Hepatic stellate cell (primary cell): Measurements from ENCODE around the gene IKZF3.
"Not testable (repeated sequence)": the region's sequence is repeated elsewhere in the genome, so short reads cannot be mapped to it uniquely, and the experiment has no call there.

ENCODE experiments used
- DNase-seq: peaks from one replicate; pipeline ENCODE4 v3.0.0; 2011; ENCODE audit warnings: low spot score

The IKZF3 gene

GRCh38 chr17:39863918-39864746 lies at the start of gene IKZF3:
IKZF3 (minus strand) TSS chr17:39864312; CDS start chr17:39864126, 186 bp downstream.
- peak; percentile 8 for DNase-seq

GRCh38 chr17:39908789-39909352 lies 44.8 kb upstream of the IKZF3 start:
- DNase-seq: no peak

- DNase-seq: no peak
Observed at GRCh38 chr17:39904990-39905288, 40.8 kb upstream of the IKZF3 start.

- DNase-seq: no peak
Observed at GRCh38 chr17:39903158-39903884, 39.2 kb upstream of the IKZF3 start.

- not testable (repeated sequence) for DNase-seq
Observed at GRCh38 chr17:39902027-39902426, 37.9 kb upstream of the IKZF3 start.

- DNase-seq: no peak
Observed at GRCh38 chr17:39899215-39899614, 35.1 kb upstream of the IKZF3 start.

- no peak for DNase-seq
Observed at GRCh38 chr17:39898088-39898487, 34.0 kb upstream of the IKZF3 start.

- DNase-seq: no peak
Observed at GRCh38 chr17:39894681-39895376, 30.7 kb upstream of the IKZF3 start.

- DNase-seq: no peak
Observed at GRCh38 chr17:39889200-39889599, 25.1 kb upstream of the IKZF3 start.

- DNase-seq: no peak
Observed at GRCh38 chr17:39887078-39887477, 23.0 kb upstream of the IKZF3 start.

- DNase-seq: not testable (repeated sequence)
Observed at GRCh38 chr17:39886102-39886501, 22.0 kb upstream of the IKZF3 start.

GRCh38 chr17:39872751-39873150 lies 8.6 kb upstream of the IKZF3 start:
- DNase-seq: peak; percentile 19

GRCh38 chr17:39871801-39872200 lies 7.7 kb upstream of the IKZF3 start:
- no peak for DNase-seq

- no peak for DNase-seq
Observed at GRCh38 chr17:39870776-39871175, 6.7 kb upstream of the IKZF3 start.

- no peak for DNase-seq
Observed at GRCh38 chr17:39868554-39868942, 4.4 kb upstream of the IKZF3 start.

- DNase-seq: no peak
Observed at GRCh38 chr17:39867880-39868553, 3.9 kb upstream of the IKZF3 start, which contains the start of gene ZPBP2. ZPBP2 (plus strand) TSS chr17:39868202; CDS start chr17:39868355, 153 bp downstream.

- no peak for DNase-seq
Observed at GRCh38 chr17:39867084-39867879, 3.2 kb upstream of the IKZF3 start.

GRCh38 chr17:39866013-39866730 lies 2.1 kb upstream of the IKZF3 start:
- DNase-seq: no peak

- no peak for DNase-seq
Observed at GRCh38 chr17:39863244-39863917, 731 bp downstream of the IKZF3 start.

GRCh38 chr17:39861235-39861634 lies 2.9 kb downstream of the IKZF3 start:
- DNase-seq: no peak
